HG03521 (cell line): ENCODE data around the gene KCNIP4.
"Not testable (repeated sequence)": the region's sequence is repeated elsewhere in the genome, so short reads cannot be mapped to it uniquely, and the experiment has no call there.

Experiments
- ATAC-seq: cut with Tn5 transposase; IDR thresholded peaks from one replicate; pipeline ENCODE4 v1.9.1; 2021; ENCODE audit warnings: mild to moderate bottlenecking, moderate library complexity; ENCODE audit not compliant: unreplicated experiment

KCNIP4 gene

GRCh38 chr4:21948347-21949072 lies at the start of gene KCNIP4:
KCNIP4 (minus strand) TSS chr4:21948772.
- no peak for ATAC-seq

DNA sequence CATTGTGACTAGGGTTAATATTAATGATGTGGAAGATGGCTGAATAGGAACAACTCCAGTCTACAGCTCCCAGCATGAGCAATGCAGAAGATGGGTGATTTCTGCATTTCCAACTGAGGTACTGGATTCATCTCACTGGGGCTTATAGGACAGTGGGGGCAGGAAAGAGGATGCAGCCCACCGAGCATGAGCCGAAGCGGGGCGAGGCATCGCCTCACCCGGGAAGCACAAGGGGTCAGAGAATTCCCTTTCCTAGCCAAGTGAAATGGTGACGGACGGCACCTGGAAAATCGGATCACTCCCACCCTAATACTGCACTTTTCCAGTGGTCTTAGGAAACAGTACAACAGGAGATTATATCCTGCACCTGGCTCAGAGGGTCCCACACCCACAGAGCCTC lies 48.0 kb upstream of the KCNIP4 start:
- ATAC-seq = not testable (repeated sequence)

DNA sequence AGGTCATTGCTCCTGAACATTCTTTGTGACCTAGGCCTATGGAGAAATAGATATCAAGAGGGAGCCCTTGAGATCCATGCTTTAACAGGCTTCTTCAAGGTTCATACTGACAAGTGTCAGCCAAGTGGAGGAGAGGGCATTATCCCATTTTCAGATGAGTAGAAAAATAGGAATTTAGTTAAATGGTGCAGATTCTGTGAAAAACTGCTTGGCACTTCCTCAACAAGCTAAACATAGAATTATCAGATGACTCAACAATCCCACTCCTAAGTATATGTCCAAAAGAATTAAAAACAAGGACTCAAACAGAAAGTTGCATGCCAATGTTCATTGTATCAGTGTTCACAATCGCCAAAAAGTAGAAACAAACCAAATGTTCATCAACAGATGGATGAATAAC lies 43.8 kb upstream of the KCNIP4 start:
- ATAC-seq = no peak

- ATAC-seq = no peak
Observed at GRCh38 chr4:21991562-21991961, 43.0 kb upstream of the KCNIP4 start.

GRCh38 chr4:21991050-21991449 lies 42.5 kb upstream of the KCNIP4 start:
- no peak for ATAC-seq

DNA sequence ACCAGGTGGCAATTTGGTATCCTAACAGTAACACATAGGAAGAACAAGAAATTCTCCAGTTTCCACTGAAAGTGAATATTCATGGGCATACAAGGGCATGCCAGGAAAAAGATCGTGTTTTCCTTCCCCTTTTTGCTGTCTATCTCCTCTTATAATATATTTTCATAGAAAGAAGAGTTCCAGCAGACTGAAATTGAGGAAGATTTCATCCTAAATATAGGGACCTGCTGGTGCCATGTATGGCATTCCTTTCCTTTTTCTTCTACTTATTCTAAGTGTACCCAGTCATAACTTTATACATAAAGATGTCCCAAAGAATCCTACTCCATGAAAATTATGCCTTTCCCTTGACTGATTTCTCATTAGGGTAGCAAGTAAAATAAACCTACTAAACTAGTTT lies 40.8 kb upstream of the KCNIP4 start:
- no peak for ATAC-seq

DNA sequence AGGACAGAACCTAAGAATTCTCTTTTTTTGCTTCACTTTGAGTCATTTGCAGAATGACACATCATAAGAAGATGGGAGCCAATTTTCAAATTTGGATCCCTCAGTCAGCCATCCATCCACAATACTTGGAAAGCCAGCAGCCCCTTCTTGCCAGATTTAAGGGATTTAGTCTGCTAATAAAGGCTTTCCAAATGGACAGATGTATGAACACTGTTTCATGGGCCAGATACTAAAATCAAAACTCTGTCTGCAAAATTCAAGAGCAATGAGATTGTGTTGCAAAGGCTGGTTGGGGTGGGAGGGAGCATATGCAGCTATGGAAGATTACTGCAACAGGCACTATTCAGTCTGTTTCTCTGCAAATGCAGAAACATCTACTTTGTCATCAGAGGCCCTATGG lies 37.7 kb upstream of the KCNIP4 start:
- no peak for ATAC-seq

DNA sequence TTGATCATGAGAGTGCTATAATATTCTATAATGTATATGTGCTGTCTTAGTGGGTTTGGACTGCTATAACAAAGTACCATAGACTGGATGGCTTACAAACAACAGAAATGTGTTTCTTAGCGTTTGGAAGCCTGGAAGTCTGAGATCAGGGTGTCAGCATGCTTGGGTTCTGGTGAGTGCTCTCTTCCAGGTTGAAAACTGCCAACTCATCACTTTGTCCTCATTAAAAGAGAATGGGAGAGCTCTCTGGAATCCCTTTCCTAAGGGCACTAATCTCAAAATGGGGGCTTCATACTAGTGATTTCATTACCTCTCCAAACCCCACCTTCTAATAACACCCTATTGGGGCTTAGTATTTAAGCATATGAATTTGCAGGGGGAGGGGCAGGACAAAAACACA lies 33.5 kb upstream of the KCNIP4 start:
- no peak for ATAC-seq

- no peak for ATAC-seq
Observed at GRCh38 chr4:21979196-21979595, 30.6 kb upstream of the KCNIP4 start.

DNA sequence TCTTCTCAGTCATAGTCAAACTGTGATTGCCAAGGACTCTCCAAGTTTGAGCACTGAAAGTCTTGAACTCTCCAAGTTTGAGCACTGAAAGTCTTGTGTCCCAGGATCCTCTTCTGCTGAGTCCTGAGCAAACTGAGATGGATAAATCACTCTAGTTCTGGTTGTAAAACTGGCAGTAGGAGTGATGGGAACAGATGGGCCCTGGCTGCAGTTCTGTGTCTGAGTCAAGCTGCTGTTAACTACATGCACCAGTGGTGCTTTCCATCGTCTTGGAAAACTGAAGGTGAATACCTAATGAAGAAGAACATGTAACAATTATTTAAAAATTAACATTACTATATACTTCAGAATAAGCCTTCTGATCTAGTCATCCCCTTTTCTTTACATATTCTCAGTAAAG lies 27.6 kb upstream of the KCNIP4 start:
- no peak for ATAC-seq

DNA sequence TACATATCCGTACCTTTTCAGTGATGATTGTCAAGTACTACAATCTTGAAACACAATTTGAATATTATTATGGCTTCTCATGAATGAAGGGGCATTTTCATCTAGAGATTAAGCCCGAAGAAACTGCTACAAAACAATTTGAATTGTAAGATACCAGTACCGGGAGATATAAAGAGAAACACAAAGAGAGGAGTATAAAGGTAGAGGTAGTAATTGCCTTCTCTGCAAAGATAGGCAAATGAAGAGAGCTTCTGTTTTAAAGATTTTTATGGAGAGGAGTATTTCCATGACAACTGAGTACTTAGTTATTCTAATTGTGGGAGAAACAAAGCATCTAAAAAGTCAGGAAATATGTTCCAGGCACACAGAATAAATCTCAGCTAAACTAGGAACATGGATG lies 25.3 kb upstream of the KCNIP4 start:
- no peak for ATAC-seq

DNA sequence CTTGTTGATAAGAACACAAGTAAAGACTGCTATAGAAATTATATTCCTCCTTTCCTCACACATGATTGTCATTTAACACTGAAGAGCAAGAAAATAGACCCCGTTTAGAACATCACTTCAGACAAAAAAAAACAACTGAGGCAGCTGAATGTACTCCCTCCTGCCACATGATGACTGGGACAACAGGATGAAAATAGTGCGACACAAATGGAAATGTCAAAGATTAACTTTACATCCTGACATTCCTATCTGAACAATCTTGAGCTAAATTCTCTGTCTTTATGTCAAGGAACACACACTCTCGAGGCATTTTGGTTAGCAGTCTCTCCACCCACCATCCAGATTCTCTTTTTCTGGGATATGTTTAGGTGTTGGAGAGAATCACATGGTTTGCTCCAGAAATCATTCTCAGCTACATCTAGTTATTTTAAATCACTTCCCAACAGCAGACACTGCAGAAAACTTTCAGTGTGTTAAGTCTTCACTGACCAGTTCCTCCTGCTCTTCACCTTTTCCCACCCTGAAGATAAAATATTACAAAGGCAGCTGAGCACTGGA lies 16.3 kb upstream of the KCNIP4 start:
- ATAC-seq = no peak

GRCh38 chr4:21962691-21963090 lies 14.1 kb upstream of the KCNIP4 start:
- no peak for ATAC-seq

DNA sequence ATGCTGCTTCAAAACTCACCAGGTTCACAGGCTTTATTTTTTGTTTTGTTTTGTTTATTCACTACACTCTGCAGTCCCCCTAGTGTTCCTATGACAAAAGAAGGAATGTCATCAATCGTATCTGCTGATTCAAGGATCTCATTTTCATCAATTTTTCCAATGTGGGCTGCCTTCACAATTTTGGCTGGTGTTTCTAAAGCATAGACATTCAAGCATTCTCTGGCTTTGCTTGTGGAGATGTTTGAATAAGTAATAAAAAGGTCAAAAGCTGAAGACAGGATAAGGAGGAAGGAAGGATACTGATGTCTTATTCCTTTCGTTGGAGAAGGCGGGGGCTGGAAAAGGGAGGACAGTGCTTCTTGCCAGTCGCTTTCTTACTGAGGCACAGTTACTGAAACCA lies 12.2 kb upstream of the KCNIP4 start:
- no peak for ATAC-seq

GRCh38 chr4:21954916-21955315 lies 6.3 kb upstream of the KCNIP4 start:
- ATAC-seq = no peak

GRCh38 chr4:21953653-21954052 lies 5.1 kb upstream of the KCNIP4 start:
- no peak for ATAC-seq

DNA sequence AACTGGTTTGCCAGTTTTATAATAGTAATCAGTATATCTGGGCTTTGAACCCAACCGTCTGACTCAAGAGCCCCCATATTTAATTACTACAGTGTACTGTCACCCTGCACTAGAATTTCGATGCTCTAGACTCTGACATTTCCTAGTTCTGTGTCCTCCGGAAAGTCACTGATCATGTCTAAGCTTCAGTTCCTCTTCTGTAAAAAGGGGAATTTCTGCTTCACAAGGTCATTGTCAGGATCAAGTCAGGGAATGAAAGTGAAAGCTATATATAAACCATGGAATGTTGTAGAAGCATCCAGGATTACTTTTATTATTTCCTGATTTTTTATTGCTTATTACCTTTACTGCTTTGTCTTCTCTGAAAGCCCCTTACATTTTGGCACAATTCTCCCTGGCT lies 4.0 kb upstream of the KCNIP4 start:
- ATAC-seq = no peak

DNA sequence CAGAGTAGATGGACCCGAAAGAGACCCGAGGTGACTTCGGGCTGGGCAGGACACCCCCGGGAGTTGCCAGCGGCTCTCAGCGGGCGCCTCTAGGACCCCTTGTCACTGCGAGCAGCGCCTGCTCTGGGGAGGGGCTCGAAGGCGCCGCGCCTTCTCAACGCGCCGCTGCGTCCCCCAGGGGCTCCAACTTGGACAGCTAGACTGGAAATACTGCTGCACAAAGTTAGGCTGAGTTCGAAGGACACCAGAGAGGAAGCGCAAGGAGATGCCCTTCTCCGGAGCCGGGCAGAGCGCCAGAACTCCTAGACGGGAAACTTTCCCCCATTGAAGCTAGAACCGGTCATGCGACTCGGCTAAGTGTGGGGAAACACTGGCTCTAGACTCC lies 493 bp upstream of the KCNIP4 start:
- no peak for ATAC-seq

- no peak for ATAC-seq
Observed at GRCh38 chr4:21947791-21948346, 703 bp downstream of the KCNIP4 start.

- ATAC-seq = no peak
Observed at GRCh38 chr4:21946858-21947257, 1.7 kb downstream of the KCNIP4 start.

DNA sequence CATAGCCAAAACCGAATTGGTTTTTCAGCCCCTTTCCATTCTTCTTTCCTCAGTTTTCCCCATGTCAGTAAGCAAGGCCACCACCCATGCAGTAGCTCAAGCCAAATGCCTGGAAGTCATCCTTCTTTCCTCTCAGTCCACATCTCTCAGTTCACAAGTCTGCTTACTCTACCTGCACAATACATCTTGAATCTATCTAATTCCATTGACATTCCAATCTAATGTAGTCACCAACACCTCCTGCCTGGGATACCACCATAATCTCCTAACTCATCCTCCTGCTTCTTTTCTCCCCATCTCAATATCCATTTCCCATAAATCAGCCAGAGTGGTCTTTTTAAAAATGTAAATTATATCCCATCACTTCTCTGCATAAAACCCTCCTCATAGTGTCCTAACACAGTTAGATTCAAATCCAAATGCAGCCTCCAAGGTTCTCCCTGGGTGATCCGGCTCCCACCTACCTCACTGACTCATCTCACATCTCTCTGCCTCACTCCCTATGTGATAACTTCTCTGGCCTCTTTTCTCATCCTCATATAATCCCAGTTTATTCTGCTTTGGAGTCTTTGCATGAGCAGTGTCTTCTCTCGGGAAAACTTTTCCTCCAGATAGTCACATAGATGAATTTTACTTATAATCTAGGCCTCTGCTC lies 26.9 kb downstream of the KCNIP4 start:
- ATAC-seq = no peak

DNA sequence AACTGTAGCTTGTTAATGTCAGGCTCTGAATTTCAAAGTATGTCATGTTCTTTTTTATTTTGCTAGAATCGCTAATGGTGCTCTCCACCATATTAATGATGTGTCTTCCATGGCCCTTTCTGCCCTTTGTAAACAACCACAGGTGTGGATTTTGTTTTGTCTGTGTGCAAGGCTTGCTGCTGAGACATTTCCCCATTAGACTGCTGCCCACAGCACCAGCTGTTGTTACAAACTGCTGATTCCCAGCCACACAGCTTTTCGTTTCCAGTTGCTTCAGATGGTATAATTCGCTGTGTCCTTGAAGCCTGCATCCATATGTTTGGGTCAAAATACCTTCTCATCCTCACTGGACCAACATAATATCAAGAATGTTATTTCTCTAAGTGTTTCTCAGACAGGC lies 32.8 kb downstream of the KCNIP4 start:
- ATAC-seq = no peak
